ENCODE measurements around the gene FAM25G. TPM values are rescaled to one million over a fixed set of nuclear protein-coding genes. Genes with fewer than 3 reads are reported as not detected.
"Not testable (repeated sequence)": the region's sequence is repeated elsewhere in the genome, so short reads cannot be mapped to it uniquely, and the experiment has no call there.

Gene FAM25G
- total and polyA plus RNA-seq, 2 donors (not counting 3 experiments of a cell fraction or from before 2014, with no cell fraction given) = not detected

DNA sequence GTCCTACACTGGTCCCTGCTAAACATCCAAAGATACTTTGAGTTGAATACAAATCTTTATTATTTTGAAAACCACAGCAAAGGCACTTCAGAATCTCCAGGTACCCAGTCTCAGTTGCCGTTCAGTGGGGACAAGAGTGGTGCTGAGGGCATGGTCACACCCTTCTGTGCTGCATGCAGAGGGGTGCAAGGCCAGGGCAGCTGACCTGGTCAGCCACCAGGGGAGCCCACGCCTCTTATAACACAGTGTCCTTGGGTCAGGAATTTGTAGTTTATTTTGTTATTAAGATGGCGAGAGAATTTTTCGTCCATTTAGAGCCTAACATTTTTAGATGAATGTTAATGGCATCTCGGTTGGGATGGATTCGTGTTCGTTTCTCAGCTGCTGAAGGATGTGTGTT, 23.5 kb downstream of the FAM25G start:
- H3K4me1 ChIP-seq (ENCODE audit: control insufficient read depth, extremely low read depth, insufficient read depth, low read length); POLR2A ChIA-PET; H2AFZ ChIP-seq (ENCODE audit: low read depth, low read length); H4K20me1 ChIP-seq (replicated peaks; ENCODE audit: control insufficient read depth, extremely low read depth, insufficient read depth, low read length); H3K4me3 ChIP-seq (replicated peaks in 1 of 3; ENCODE audit: insufficient read depth in 1 of 3, low read depth in 1 of 3, low read length in 3 of 3); H3K9me3 ChIP-seq (replicated peaks; ENCODE audit: control insufficient read depth, insufficient read depth, low read length); H3K27ac ChIP-seq (ENCODE audit: insufficient read depth, low read depth, low read length); H3K79me2 ChIP-seq (ENCODE audit: control insufficient read depth, insufficient read depth, low read length); CTCF ChIA-PET; H3K4me2 ChIP-seq (ENCODE audit: insufficient read depth, low read length); dilution Hi-C loops (cut with MboI; ENCODE audit: extremely low pct_ligation_motif_present, low sequenced_read_pairs); H3K9me1 ChIP-seq (replicated peaks; ENCODE audit: control insufficient read depth, extremely low read depth, insufficient read depth, low read length); BruUV-seq (replicated peaks); H3K36me3 ChIP-seq (ENCODE audit: control insufficient read depth in 2 of 2, extremely low read depth in 1 of 2, insufficient read depth in 2 of 2, low read length in 2 of 2); FAIRE-seq; DNase-seq (ENCODE audit: low read depth, low spot score); intact Hi-C loops (cut with micrococcal nuclease); H3K27me3 ChIP-seq (ENCODE audit: control insufficient read depth in 2 of 2, insufficient read depth in 2 of 2, low read length in 2 of 2); H3K9ac ChIP-seq (replicated peaks; ENCODE audit: extremely low read depth, insufficient read depth, low read length): not testable (repeated sequence)

DNA sequence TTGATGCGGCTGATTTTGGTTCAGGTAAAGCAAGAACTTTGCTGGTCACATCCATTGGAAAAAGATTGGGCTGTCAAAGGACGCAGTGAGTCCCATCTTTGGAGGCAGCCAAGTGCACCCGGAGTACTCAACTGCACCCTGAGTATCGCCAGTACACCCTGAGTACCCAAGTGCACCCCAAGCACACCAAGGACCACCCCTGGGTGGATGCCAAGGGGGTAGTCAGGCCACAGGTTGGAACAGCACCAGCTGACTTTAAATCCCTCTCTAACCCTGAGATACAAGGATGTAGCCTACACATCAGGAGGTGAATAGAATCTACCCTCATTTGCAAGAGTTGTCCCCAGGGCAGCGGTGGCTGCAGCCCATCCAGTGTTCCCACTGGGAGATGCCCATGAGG, 24.0 kb downstream of the FAM25G start:
- DNase-seq (ENCODE audit: low read depth, low spot score); H3K36me3 ChIP-seq (ENCODE audit: control insufficient read depth in 2 of 2, extremely low read depth in 1 of 2, insufficient read depth in 2 of 2, low read length in 2 of 2); H3K4me1 ChIP-seq (ENCODE audit: control insufficient read depth, extremely low read depth, insufficient read depth, low read length); CTCF ChIA-PET; H3K9me3 ChIP-seq (replicated peaks; ENCODE audit: control insufficient read depth, insufficient read depth, low read length); POLR2A ChIA-PET; dilution Hi-C loops (cut with MboI; ENCODE audit: extremely low pct_ligation_motif_present, low sequenced_read_pairs); H3K27ac ChIP-seq (ENCODE audit: insufficient read depth, low read depth, low read length); H3K27me3 ChIP-seq (ENCODE audit: control insufficient read depth in 2 of 2, insufficient read depth in 2 of 2, low read length in 2 of 2); H3K9me1 ChIP-seq (replicated peaks; ENCODE audit: control insufficient read depth, extremely low read depth, insufficient read depth, low read length); FAIRE-seq; H3K79me2 ChIP-seq (ENCODE audit: control insufficient read depth, insufficient read depth, low read length); BruUV-seq (replicated peaks); H4K20me1 ChIP-seq (replicated peaks; ENCODE audit: control insufficient read depth, extremely low read depth, insufficient read depth, low read length); H3K4me3 ChIP-seq (replicated peaks in 1 of 3; ENCODE audit: insufficient read depth in 1 of 3, low read depth in 1 of 3, low read length in 3 of 3); intact Hi-C loops (cut with micrococcal nuclease); H3K9ac ChIP-seq (replicated peaks; ENCODE audit: extremely low read depth, insufficient read depth, low read length); H2AFZ ChIP-seq (ENCODE audit: low read depth, low read length); H3K4me2 ChIP-seq (ENCODE audit: insufficient read depth, low read length): not testable (repeated sequence)

DNA sequence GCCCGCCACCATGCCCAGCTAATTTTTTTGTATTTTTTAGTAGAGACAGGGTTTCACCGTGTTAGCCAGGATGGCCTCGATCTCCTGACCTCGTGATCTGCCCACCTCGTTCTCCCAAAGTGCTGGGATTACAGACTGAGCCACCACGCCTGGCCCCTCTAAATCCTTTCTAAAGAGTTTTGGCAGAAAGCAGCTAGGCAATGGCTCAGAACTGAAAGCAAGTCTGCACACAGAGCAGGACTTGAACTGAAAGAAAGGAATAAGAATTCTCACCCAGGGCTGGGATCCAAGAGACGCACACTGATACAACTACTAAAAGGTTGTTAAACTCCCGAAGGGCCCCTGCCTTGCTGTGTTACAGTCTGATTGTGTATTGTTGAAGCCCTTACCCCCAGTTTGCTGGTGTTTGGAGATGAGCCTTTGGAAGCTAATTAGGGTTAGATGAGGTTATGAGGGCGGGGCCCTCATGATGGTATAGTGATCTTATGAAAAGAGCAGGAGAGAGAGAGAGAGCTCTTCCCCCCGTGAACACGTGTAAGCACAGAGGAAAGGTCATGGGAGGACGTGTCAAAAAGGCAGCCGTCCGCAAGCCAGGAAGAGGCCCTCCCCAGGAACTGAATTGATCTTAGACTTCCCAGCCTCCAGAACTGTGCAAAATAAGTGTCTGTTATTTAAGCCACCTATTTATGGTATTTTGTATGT, 26.1 kb downstream of the FAM25G start:
- H3K9me1 ChIP-seq (replicated peaks; ENCODE audit: control insufficient read depth, extremely low read depth, insufficient read depth, low read length); H3K9ac ChIP-seq (replicated peaks; ENCODE audit: extremely low read depth, insufficient read depth, low read length); H3K4me2 ChIP-seq (ENCODE audit: insufficient read depth, low read length); H3K27ac ChIP-seq (ENCODE audit: insufficient read depth, low read depth, low read length); DNase-seq (ENCODE audit: low read depth, low spot score); BruUV-seq (replicated peaks); dilution Hi-C loops (cut with MboI; ENCODE audit: extremely low pct_ligation_motif_present, low sequenced_read_pairs); H3K27me3 ChIP-seq (ENCODE audit: control insufficient read depth in 2 of 2, insufficient read depth in 2 of 2, low read length in 2 of 2); intact Hi-C loops (cut with micrococcal nuclease); H3K4me1 ChIP-seq (ENCODE audit: control insufficient read depth, extremely low read depth, insufficient read depth, low read length); CTCF ChIA-PET; H3K36me3 ChIP-seq (ENCODE audit: control insufficient read depth in 2 of 2, extremely low read depth in 1 of 2, insufficient read depth in 2 of 2, low read length in 2 of 2); POLR2A ChIA-PET; H4K20me1 ChIP-seq (replicated peaks; ENCODE audit: control insufficient read depth, extremely low read depth, insufficient read depth, low read length); FAIRE-seq; H2AFZ ChIP-seq (ENCODE audit: low read depth, low read length); H3K4me3 ChIP-seq (replicated peaks in 1 of 3; ENCODE audit: insufficient read depth in 1 of 3, low read depth in 1 of 3, low read length in 3 of 3); H3K9me3 ChIP-seq (replicated peaks; ENCODE audit: control insufficient read depth, insufficient read depth, low read length); H3K79me2 ChIP-seq (ENCODE audit: control insufficient read depth, insufficient read depth, low read length): not testable (repeated sequence)

DNA sequence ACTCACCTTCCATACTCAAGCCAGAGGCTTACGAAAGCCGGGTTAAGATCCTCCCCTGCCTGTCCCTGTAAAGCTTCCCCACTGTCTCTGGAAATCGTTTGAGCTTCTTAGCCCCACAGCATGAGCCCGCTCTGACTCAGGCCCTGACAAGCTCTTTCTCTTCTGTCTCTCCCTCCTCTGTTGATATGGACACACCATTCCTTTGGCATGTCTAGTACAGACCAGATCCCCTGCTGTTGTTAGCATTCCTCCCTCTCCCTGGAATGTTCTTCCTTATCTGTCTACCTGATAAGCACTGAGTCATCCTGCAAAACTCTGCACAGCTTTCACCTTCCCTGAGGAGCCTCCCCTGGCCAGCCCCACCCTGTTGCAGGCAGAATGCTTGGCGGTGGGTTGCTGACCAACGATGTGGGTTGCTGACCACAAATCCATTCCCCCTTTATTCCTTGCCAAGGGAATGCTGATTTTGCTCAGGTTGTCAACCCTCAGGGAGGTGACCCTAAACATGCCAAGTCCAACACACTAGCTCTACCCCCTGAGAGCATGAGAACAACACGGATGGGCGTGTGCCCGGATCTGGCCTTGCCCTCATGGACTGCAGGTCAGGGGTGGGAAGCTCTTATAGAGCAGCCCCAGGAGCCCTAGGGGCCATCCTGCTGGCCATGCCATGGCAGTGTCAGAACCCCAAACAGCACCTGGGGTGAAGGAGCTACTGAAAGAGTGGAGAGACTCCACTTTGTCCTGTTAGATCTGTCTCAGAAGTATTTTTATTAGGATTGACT, 28.7 kb downstream of the FAM25G start:
- H3K9ac ChIP-seq (replicated peaks; ENCODE audit: extremely low read depth, insufficient read depth, low read length); H3K4me1 ChIP-seq (ENCODE audit: control insufficient read depth, extremely low read depth, insufficient read depth, low read length); H3K4me2 ChIP-seq (ENCODE audit: insufficient read depth, low read length); H3K4me3 ChIP-seq (replicated peaks in 1 of 3; ENCODE audit: insufficient read depth in 1 of 3, low read depth in 1 of 3, low read length in 3 of 3); H3K9me1 ChIP-seq (replicated peaks; ENCODE audit: control insufficient read depth, extremely low read depth, insufficient read depth, low read length); H4K20me1 ChIP-seq (replicated peaks; ENCODE audit: control insufficient read depth, extremely low read depth, insufficient read depth, low read length); H3K27ac ChIP-seq (ENCODE audit: insufficient read depth, low read depth, low read length); H3K36me3 ChIP-seq (ENCODE audit: control insufficient read depth in 2 of 2, extremely low read depth in 1 of 2, insufficient read depth in 2 of 2, low read length in 2 of 2); POLR2A ChIA-PET; BruUV-seq (replicated peaks); H3K9me3 ChIP-seq (replicated peaks; ENCODE audit: control insufficient read depth, insufficient read depth, low read length); CTCF ChIA-PET; DNase-seq (ENCODE audit: low read depth, low spot score); H3K79me2 ChIP-seq (ENCODE audit: control insufficient read depth, insufficient read depth, low read length); dilution Hi-C loops (cut with MboI; ENCODE audit: extremely low pct_ligation_motif_present, low sequenced_read_pairs); intact Hi-C loops (cut with micrococcal nuclease); H3K27me3 ChIP-seq (ENCODE audit: control insufficient read depth in 2 of 2, insufficient read depth in 2 of 2, low read length in 2 of 2); H2AFZ ChIP-seq (ENCODE audit: low read depth, low read length); FAIRE-seq: not testable (repeated sequence)
